IgD-negative memory B cell (primary cell): ENCODE data around the gene DCST1. TPM values are rescaled to one million over a fixed set of nuclear protein-coding genes. Genes with fewer than 3 reads are reported as not detected.
"Not testable (repeated sequence)": the region's sequence is repeated elsewhere in the genome, so short reads cannot be mapped to it uniquely, and the experiment has no call there.

Source experiments
- H3K27ac Mint-ChIP-seq, 3 donors: one replicate each; pipeline ENCODE4 v1.8.0; 2020 to 2022; ENCODE audit warnings: mild to moderate bottlenecking in 3 of 3, mixed read lengths in 3 of 3, moderate library complexity in 1 of 3
- H3K27me3 Mint-ChIP-seq: one replicate; pipeline ENCODE4 v1.8.0; 2021; ENCODE audit warnings: mixed read lengths
- H3K36me3 Mint-ChIP-seq: one replicate; pipeline ENCODE4 v1.8.0; 2020; ENCODE audit warnings: mild to moderate bottlenecking, mixed read lengths
- H3K4me1 Mint-ChIP-seq, 3 donors: one replicate each; pipeline ENCODE4 v1.8.0; 2020 to 2022; ENCODE audit warnings: mixed read lengths in 3 of 3, mild to moderate bottlenecking in 1 of 3
- H3K4me3 Mint-ChIP-seq, 4 donors: one replicate each; pipeline ENCODE4 v1.8.0; 2020 to 2022; ENCODE audit warnings: mild to moderate bottlenecking in 4 of 4, mixed read lengths in 4 of 4, moderate library complexity in 3 of 4
- H3K9me3 Mint-ChIP-seq, 3 donors: one replicate each; pipeline ENCODE4 v1.8.0; 2020 to 2021; ENCODE audit warnings: mixed read lengths in 3 of 3, mild to moderate bottlenecking in 1 of 3
- polyA plus RNA-seq: library from polyadenylated mRNA; unstranded; fragments of 300-500 nt; fragmentation: Illumina TruSeq; gene quantifications from one replicate; pipeline ENCODE4 v1.2.3, GENCODE V29; 2021

Gene DCST1
- not detected for polyA plus RNA-seq

GRCh38 chr1:155033524-155033923 lies at the start of gene DCST1, which contains the start of gene DCST2:
Gene DCST1, plus strand, starts transcription at chr1:155033824. Its CDS starts 213 bp downstream, at chr1:155034037.
Gene DCST2, minus strand, starts transcription at chr1:155033781. Its CDS starts 80 bp downstream, at chr1:155033701.
- Mint-ChIP-seq H3K27ac (peak within 1 kb of the TSS in 1 of 3 donors; percentile 39), H3K9me3 (no peaks in the 10 kb centered on the region), H3K4me1 (peaks cover 0 to 2% (median 0%) of the 10 kb centered on the region in 3 donors), H3K27me3 (peaks cover 10% of the 10 kb centered on the region), H3K36me3 (peaks cover 2% of the 10 kb centered on the region), H3K4me3 (no peak within 1 kb of the TSS)

- H3K36me3 Mint-ChIP-seq, H3K27ac Mint-ChIP-seq, H3K27me3 Mint-ChIP-seq, H3K9me3 Mint-ChIP-seq, H3K4me3 Mint-ChIP-seq: not testable (repeated sequence)
- H3K4me1 Mint-ChIP-seq: peaks cover 0 to 14% (median 10%) of the 10 kb centered on the region in 3 donors
Measured at GRCh38 chr1:154986736-154987135, 46.9 kb upstream of the DCST1 start.

GRCh38 chr1:154987326-154987725 lies 46.3 kb upstream of the DCST1 start:
- Mint-ChIP-seq H3K36me3 (peaks cover 3% of the 10 kb centered on the region), H3K4me1 (peaks cover 0 to 14% (median 10%) of the 10 kb centered on the region in 3 donors), H3K4me3 (no peak overlapping the region), H3K27me3 (no peaks in the 10 kb centered on the region), H3K27ac (no peak overlapping the region), H3K9me3 (no peaks in the 10 kb centered on the region)

- Mint-ChIP-seq H3K27me3 (no peaks in the 10 kb centered on the region), H3K36me3 (peaks cover 4% of the 10 kb centered on the region), H3K27ac (no peak overlapping the region), H3K9me3 (no peaks in the 10 kb centered on the region), H3K4me1 (peaks cover 0 to 14% (median 12%) of the 10 kb centered on the region in 3 donors), H3K4me3 (peak overlapping the region in 1 of 4 donors; percentile 29)
Measured at GRCh38 chr1:154988058-154988954, 45.3 kb upstream of the DCST1 start.

- Mint-ChIP-seq H3K9me3 (no peaks in the 10 kb centered on the region), H3K4me3 (peak overlapping the region in 1 of 4 donors; percentile 18), H3K27ac (no peak overlapping the region), H3K4me1 (peaks cover 0 to 9% (median 6%) of the 10 kb centered on the region in 3 donors), H3K27me3 (no peaks in the 10 kb centered on the region), H3K36me3 (peaks cover 4% of the 10 kb centered on the region)
Measured at GRCh38 chr1:154989195-154989860, 44.3 kb upstream of the DCST1 start.

- Mint-ChIP-seq H3K9me3 (no peaks in the 10 kb centered on the region), H3K36me3 (peaks cover 4% of the 10 kb centered on the region), H3K4me3 (no peak overlapping the region), H3K27ac (no peak overlapping the region), H3K4me1 (peaks cover 0 to 8% (median 7%) of the 10 kb centered on the region in 3 donors), H3K27me3 (no peaks in the 10 kb centered on the region)
Measured at GRCh38 chr1:154990276-154990675, 43.3 kb upstream of the DCST1 start.

- Mint-ChIP-seq H3K9me3 (no peaks in the 10 kb centered on the region), H3K27me3 (no peaks in the 10 kb centered on the region), H3K27ac (peak overlapping the region in 2 of 3 donors; percentile 10 to 62), H3K36me3 (peaks cover 4% of the 10 kb centered on the region), H3K4me1 (peaks cover 7 to 12% (median 9%) of the 10 kb centered on the region in 3 donors), H3K4me3 (no peak overlapping the region)
Measured at GRCh38 chr1:154992721-154993571, 40.7 kb upstream of the DCST1 start.

GRCh38 chr1:154993572-154994268 lies 39.9 kb upstream of the DCST1 start, which contains the start of gene LENEP:
Gene LENEP, plus strand, starts transcription at chr1:154993586. Its CDS starts 22 bp downstream, at chr1:154993608.
- Mint-ChIP-seq H3K36me3 (peaks cover 2% of the 10 kb centered on the region), H3K27ac (peak within 1 kb of the TSS in 2 of 3 donors; percentile 10 to 62), H3K27me3 (no peaks in the 10 kb centered on the region), H3K4me1 (peaks cover 7 to 14% (median 10%) of the 10 kb centered on the region in 3 donors), H3K4me3 (no peak within 1 kb of the TSS), H3K9me3 (no peaks in the 10 kb centered on the region)

- Mint-ChIP-seq H3K36me3 (peaks cover 2% of the 10 kb centered on the region), H3K27me3 (no peaks in the 10 kb centered on the region), H3K9me3 (no peaks in the 10 kb centered on the region), H3K27ac (peak overlapping the region in 1 of 3 donors; percentile 48), H3K4me3 (no peak overlapping the region), H3K4me1 (peaks cover 6 to 16% (median 15%) of the 10 kb centered on the region in 3 donors)
Measured at GRCh38 chr1:154994269-154994587, 39.4 kb upstream of the DCST1 start.

- peak overlapping the region in 2 of 4 donors; percentile 24 to 65 for H3K4me3 Mint-ChIP-seq
- H3K36me3 Mint-ChIP-seq: peaks cover 2% of the 10 kb centered on the region
- peak overlapping the region in 2 of 3 donors; percentile 23 to 88 for H3K27ac Mint-ChIP-seq
- H3K4me1 Mint-ChIP-seq: peaks cover 4 to 17% (median 16%) of the 10 kb centered on the region in 3 donors
- no peaks in the 10 kb centered on the region for H3K27me3 Mint-ChIP-seq
- H3K9me3 Mint-ChIP-seq: no peaks in the 10 kb centered on the region
Measured at GRCh38 chr1:154994591-154994990, 39.0 kb upstream of the DCST1 start.

GRCh38 chr1:154995301-154995983 lies 38.2 kb upstream of the DCST1 start:
- H3K4me3 Mint-ChIP-seq: peak overlapping the region in 2 of 4 donors; percentile 58 to 69
- peaks cover 7 to 25% (median 19%) of the 10 kb centered on the region in 3 donors for H3K4me1 Mint-ChIP-seq
- not testable (repeated sequence) for H3K9me3 Mint-ChIP-seq

GRCh38 chr1:154996966-154997701 lies 36.5 kb upstream of the DCST1 start:
- Mint-ChIP-seq H3K27ac (peak overlapping the region in 1 of 3 donors; percentile 78), H3K9me3 (no peaks in the 10 kb centered on the region), H3K36me3 (peaks cover 2% of the 10 kb centered on the region), H3K4me3 (peak overlapping the region in 2 of 4 donors; percentile 76 to 95), H3K4me1 (peaks cover 7 to 25% (median 19%) of the 10 kb centered on the region in 3 donors), H3K27me3 (no peaks in the 10 kb centered on the region)

More at GRCh38 chr1:154995301-154995983, 38.2 kb upstream of the DCST1 start:
- not testable (repeated sequence) for H3K27ac Mint-ChIP-seq, H3K27me3 Mint-ChIP-seq, H3K36me3 Mint-ChIP-seq
